Cardiac muscle cell (in vitro differentiated cells and primary cell): Measurements from ENCODE around the gene MYH13. TPM values are rescaled to one million over a fixed set of nuclear protein-coding genes. Genes with fewer than 3 reads are reported as not detected.

ENCODE experiments used
- DNase-seq, 2 donors: peaks; one replicate each; pipeline versions ENCODE4 v3.0.0 to v3.0.0-alpha.2; 2010 to 2017; ENCODE audit warnings: low read depth in 1 of 2, low spot score in 1 of 2
- H3K27ac ChIP-seq: fragments of 200-600 bp; sonication (generic); 2 replicates; pipeline ENCODE4 v1.5.1; 2016
- H3K27me3 ChIP-seq: fragments of 200-600 bp; sonication (generic); 2 replicates; pipeline ENCODE4 v1.6.0; 2016; ENCODE audit warnings: control low read depth
- H3K36me3 ChIP-seq: fragments of 200-600 bp; sonication (generic); 2 replicates; pipeline ENCODE4 v1.5.1; 2016; ENCODE audit warnings: control low read depth
- H3K4me1 ChIP-seq: fragments of 200-600 bp; sonication (generic); 2 replicates; pipeline ENCODE4 v1.8.1; 2017; ENCODE audit warnings: low read depth, mild to moderate bottlenecking, mixed run types
- H3K4me3 ChIP-seq: fragments of 200-600 bp; sonication (generic); 2 replicates; pipeline ENCODE4 v1.5.1; 2016; ENCODE audit warnings: mild to moderate bottlenecking
- H3K9me3 ChIP-seq: fragments of 200-600 bp; sonication (generic); 2 replicates; pipeline ENCODE4 v1.5.1; 2017; ENCODE audit warnings: low read depth, mild to moderate bottlenecking, control low read depth
- polyA plus RNA-seq: library from polyadenylated mRNA; unstranded; fragments of >200 nt; fragmentation: Nextera tagmentation; extraction: Ambion mirVana; gene quantifications from 2 replicates; pipeline ENCODE4 v1.2.1, GENCODE V29; 2016
- total RNA-seq: library from RNA; depleted of rRNA; stranded (reverse); fragments of >200 nt; gene quantifications from 2 replicates; pipeline ENCODE4 v1.2.3, GENCODE V29; 2016
- TF ChIP-seq, protein P1 (sequence below): IDR thresholded peaks from 2 replicates; pipeline ENCODE4 v1.5.1; 2012; ENCODE audit warnings: low read depth, mild to moderate bottlenecking, low read length

Gene MYH13
- total and polyA plus RNA-seq, 2 experiments from 2014 or later, result 0.09 TPM; not detected in 1

DNA sequence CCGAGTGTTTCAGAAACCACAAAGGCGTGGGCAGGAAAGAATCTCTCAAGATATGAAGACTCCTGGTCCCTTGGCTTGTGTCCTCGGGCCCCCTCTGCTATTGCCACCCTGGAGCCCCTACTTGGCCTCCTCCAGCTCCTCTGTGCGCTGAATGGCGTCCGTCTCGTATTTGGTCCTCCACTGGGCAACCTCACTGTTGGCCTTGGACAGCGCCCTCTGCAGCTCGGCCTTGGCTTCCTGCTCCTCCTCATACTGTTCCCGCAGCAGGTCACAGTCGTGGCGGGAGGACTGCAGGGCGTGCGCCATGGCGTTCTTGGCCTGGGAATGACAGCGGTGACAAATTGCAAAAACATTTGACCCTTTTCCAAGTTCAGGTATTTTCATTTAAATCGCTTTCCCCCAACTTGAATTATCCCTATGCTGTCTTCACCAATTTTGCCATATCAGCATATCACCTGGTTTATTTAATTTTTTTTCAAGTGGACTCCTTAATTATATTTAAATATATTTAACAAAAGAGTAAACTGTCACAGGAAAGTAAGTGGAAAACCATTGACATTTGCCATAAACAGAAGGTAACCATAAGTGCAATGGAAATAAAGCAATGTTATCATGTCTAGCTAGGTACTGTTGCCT is 59.7 kb downstream of the MYH13 start:
- no peaks in the 10 kb centered on the region for H3K9me3 ChIP-seq
- H3K27ac ChIP-seq, result no peak overlapping the region
- no peak for DNase-seq
- TF ChIP-seq, protein P1, sequence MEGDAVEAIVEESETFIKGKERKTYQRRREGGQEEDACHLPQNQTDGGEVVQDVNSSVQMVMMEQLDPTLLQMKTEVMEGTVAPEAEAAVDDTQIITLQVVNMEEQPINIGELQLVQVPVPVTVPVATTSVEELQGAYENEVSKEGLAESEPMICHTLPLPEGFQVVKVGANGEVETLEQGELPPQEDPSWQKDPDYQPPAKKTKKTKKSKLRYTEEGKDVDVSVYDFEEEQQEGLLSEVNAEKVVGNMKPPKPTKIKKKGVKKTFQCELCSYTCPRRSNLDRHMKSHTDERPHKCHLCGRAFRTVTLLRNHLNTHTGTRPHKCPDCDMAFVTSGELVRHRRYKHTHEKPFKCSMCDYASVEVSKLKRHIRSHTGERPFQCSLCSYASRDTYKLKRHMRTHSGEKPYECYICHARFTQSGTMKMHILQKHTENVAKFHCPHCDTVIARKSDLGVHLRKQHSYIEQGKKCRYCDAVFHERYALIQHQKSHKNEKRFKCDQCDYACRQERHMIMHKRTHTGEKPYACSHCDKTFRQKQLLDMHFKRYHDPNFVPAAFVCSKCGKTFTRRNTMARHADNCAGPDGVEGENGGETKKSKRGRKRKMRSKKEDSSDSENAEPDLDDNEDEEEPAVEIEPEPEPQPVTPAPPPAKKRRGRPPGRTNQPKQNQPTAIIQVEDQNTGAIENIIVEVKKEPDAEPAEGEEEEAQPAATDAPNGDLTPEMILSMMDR, result no peak
- no peaks in the 10 kb centered on the region for H3K4me1 ChIP-seq
- no peaks in the 10 kb centered on the region for H3K27me3 ChIP-seq
- H3K36me3 ChIP-seq, result no peaks in the 10 kb centered on the region
- no peak overlapping the region for H3K4me3 ChIP-seq

DNA sequence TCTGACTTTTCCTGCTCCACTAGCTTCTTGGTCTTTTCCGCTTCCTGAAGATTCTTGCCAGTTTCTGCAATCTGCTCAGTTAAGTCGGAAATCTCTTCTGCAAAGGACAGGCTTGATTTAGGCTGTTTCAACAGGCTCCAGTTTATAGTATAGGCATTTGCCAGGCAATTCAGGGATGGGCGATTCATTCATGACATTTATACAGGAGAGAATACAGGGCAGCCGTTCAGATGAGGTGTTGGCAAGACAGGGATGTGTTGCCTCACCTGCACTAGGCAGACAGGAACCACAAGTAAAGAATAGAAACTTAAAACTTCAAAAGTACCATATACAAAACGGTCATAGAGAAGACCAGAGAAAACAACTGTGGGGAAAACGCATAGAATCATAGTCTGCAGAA is 61.7 kb downstream of the MYH13 start:
- H3K9me3 ChIP-seq, result no peaks in the 10 kb centered on the region
- no peaks in the 10 kb centered on the region for H3K27me3 ChIP-seq
- DNase-seq, result no peak
- H3K27ac ChIP-seq, result no peak overlapping the region
- H3K36me3 ChIP-seq, result no peaks in the 10 kb centered on the region
- H3K4me3 ChIP-seq, result no peak overlapping the region
- no peaks in the 10 kb centered on the region for H3K4me1 ChIP-seq
- TF ChIP-seq, protein P1, result no peak

- Histone ChIP-seq H3K4me3 (no peak overlapping the region), H3K9me3 (no peaks in the 10 kb centered on the region), H3K27ac (no peak overlapping the region), H3K36me3 (no peaks in the 10 kb centered on the region), H3K4me1 (no peaks in the 10 kb centered on the region), H3K27me3 (no peaks in the 10 kb centered on the region)
- DNase-seq, result no peak
- TF ChIP-seq, protein P1, result no peak
These were observed 63.5 kb downstream of the MYH13 start for GRCh38 chr17:10309003-10309974.

DNA sequence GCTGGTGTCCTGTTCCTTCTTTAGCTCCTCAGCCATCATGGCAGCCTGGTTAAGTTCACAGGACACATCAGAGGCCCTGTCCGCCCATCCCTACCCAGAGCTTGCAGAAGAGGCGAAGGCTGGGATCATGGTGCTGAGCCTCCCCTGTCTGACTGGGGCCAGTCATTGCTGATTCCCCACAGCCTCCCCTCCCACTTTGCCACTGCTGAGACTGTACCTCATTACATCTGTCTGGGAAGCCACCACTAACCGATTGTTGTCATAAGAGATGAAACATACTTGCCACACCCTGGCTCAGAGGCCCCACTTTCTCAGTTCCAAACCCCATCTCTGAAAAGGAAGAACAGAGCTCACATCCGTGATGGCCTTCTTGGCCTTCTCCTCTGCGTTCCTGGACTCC is 66.2 kb downstream of the MYH13 start:
- no peaks in the 10 kb centered on the region for H3K36me3 ChIP-seq
- no peaks in the 10 kb centered on the region for H3K4me1 ChIP-seq
- no peak for DNase-seq
- TF ChIP-seq, protein P1, result no peak
- H3K27me3 ChIP-seq, result no peaks in the 10 kb centered on the region
- H3K4me3 ChIP-seq, result no peak overlapping the region
- no peaks in the 10 kb centered on the region for H3K9me3 ChIP-seq
- no peak overlapping the region for H3K27ac ChIP-seq

GRCh38 chr17:10305398-10305797 is 67.4 kb downstream of the MYH13 start:
- H3K9me3 ChIP-seq, result no peaks in the 10 kb centered on the region
- TF ChIP-seq, protein P1, result no peak
- H3K4me1 ChIP-seq, result no peaks in the 10 kb centered on the region
- no peak for DNase-seq
- no peaks in the 10 kb centered on the region for H3K36me3 ChIP-seq
- no peak overlapping the region for H3K4me3 ChIP-seq
- no peak overlapping the region for H3K27ac ChIP-seq
- H3K27me3 ChIP-seq, result no peaks in the 10 kb centered on the region
